WERI-Rb-1 (cell line): ENCODE measurements around the gene ABCA4.

Source experiments
- DNase-seq: peaks from one replicate; pipeline ENCODE4 v3.0.0-alpha.2; 2020
- H3K27ac ChIP-seq: fragments of 250-450 bp; sonication (Bioruptor Pico); 2 replicates; pipeline ENCODE4 v1.5.1; 2020; ENCODE audit warnings: mild to moderate bottlenecking, moderate library complexity
- H3K27me3 ChIP-seq: fragments of 250-450 bp; sonication (Bioruptor Pico); 2 replicates; pipeline ENCODE4 v1.5.1; 2021; ENCODE audit warnings: mild to moderate bottlenecking, low read depth, moderate library complexity; ENCODE audit not compliant: insufficient read depth, severe bottlenecking
- H3K36me3 ChIP-seq: fragments of 250-450 bp; sonication (Bioruptor Pico); 2 replicates; pipeline ENCODE4 v1.5.1; 2020; ENCODE audit warnings: mild to moderate bottlenecking, moderate library complexity
- H3K4me3 ChIP-seq: 2 replicates; pipeline ENCODE4 v1.5.1; 2011; ENCODE audit warnings: low read depth, mild to moderate bottlenecking, control low read depth, low read length
- H3K9me3 ChIP-seq: fragments of 250-450 bp; sonication (Bioruptor Pico); 2 replicates; pipeline ENCODE4 v1.5.1; 2021; ENCODE audit warnings: mild to moderate bottlenecking, moderate library complexity; ENCODE audit not compliant: severe bottlenecking
- TF ChIP-seq, protein P1 (sequence below): IDR thresholded peaks from 2 replicates; pipeline ENCODE4 v1.5.1; 2011; ENCODE audit warnings: low read depth, mild to moderate bottlenecking, control low read depth, inconsistent platforms, low read length

The ABCA4 gene

GRCh38 chr1:94071976-94072375, 49.0 kb downstream of the ABCA4 start:
- Histone ChIP-seq H3K4me3 (no peak overlapping the region), H3K9me3 (no peaks in the 10 kb centered on the region), H3K36me3 (peaks cover 3% of the 10 kb centered on the region; the same call in 1 of the 2 replicates), H3K27me3 (no peaks in the 10 kb centered on the region), H3K27ac (no peak overlapping the region)
- TF ChIP-seq, protein P1, sequence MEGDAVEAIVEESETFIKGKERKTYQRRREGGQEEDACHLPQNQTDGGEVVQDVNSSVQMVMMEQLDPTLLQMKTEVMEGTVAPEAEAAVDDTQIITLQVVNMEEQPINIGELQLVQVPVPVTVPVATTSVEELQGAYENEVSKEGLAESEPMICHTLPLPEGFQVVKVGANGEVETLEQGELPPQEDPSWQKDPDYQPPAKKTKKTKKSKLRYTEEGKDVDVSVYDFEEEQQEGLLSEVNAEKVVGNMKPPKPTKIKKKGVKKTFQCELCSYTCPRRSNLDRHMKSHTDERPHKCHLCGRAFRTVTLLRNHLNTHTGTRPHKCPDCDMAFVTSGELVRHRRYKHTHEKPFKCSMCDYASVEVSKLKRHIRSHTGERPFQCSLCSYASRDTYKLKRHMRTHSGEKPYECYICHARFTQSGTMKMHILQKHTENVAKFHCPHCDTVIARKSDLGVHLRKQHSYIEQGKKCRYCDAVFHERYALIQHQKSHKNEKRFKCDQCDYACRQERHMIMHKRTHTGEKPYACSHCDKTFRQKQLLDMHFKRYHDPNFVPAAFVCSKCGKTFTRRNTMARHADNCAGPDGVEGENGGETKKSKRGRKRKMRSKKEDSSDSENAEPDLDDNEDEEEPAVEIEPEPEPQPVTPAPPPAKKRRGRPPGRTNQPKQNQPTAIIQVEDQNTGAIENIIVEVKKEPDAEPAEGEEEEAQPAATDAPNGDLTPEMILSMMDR, result no peak
- no peak for DNase-seq

GRCh38 chr1:94071391-94071790, 49.6 kb downstream of the ABCA4 start:
- no peak for DNase-seq
- TF ChIP-seq, protein P1, result no peak
- Histone ChIP-seq H3K27ac (no peak overlapping the region), H3K36me3 (peaks cover 3% of the 10 kb centered on the region; the same call in 1 of the 2 replicates), H3K9me3 (no peaks in the 10 kb centered on the region), H3K27me3 (no peaks in the 10 kb centered on the region), H3K4me3 (no peak overlapping the region)

DNA sequence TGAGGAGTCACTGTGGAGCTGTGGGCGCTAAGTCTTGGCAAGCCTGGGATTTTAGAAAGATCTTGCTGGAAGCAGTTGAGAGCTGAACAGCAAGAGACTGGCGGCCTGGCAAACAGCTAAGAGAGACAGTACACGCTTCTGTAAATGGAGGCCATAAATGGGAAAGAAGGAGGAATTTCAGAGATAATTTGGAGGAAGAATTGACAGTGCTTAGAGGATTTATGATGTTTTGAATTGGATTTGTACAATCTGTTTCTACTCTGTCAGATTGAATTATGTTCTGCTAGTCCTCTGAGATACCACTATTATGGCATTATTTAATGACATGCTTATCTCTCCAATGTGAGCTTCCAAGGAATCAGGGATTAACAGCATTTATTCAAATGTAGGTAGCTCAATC, 50.1 kb downstream of the ABCA4 start:
- H3K27me3 ChIP-seq, result no peaks in the 10 kb centered on the region
- no peak overlapping the region for H3K4me3 ChIP-seq
- no peaks in the 10 kb centered on the region for H3K9me3 ChIP-seq
- TF ChIP-seq, protein P1, result no peak
- no peak for DNase-seq
- H3K36me3 ChIP-seq, result peaks cover 3% of the 10 kb centered on the region; the same call in 1 of the 2 replicates
- H3K27ac ChIP-seq, result no peak overlapping the region

GRCh38 chr1:94069919-94070285, 51.0 kb downstream of the ABCA4 start:
- Histone ChIP-seq H3K9me3 (no peaks in the 10 kb centered on the region), H3K27me3 (no peaks in the 10 kb centered on the region), H3K4me3 (no peak overlapping the region), H3K27ac (no peak overlapping the region), H3K36me3 (peaks cover 3% of the 10 kb centered on the region; the same call in 1 of the 2 replicates)
- DNase-seq, result no peak
- TF ChIP-seq, protein P1, result no peak

- no peaks in the 10 kb centered on the region for H3K27me3 ChIP-seq
These were observed 51.7 kb downstream of the ABCA4 start for GRCh38 chr1:94068999-94069918.

More at GRCh38 chr1:94068999-94069918, 51.7 kb downstream of the ABCA4 start:
- TF ChIP-seq, protein P1, result no peak
- H3K9me3 ChIP-seq, result no peaks in the 10 kb centered on the region
- no peak for DNase-seq
- H3K4me3 ChIP-seq, result no peak overlapping the region
- H3K27ac ChIP-seq, result no peak overlapping the region
- peaks cover 3% of the 10 kb centered on the region; the same call in 1 of the 2 replicates for H3K36me3 ChIP-seq
